ENCODE results near the gene PRPF38B. TPM values are rescaled to one million over a fixed set of nuclear protein-coding genes. Genes with fewer than 3 reads are reported as not detected.

The PRPF38B gene
- total RNA-seq, 6 experiments from 2014 or later = 19.9 to 24.1 (median 23.7) TPM

DNA sequence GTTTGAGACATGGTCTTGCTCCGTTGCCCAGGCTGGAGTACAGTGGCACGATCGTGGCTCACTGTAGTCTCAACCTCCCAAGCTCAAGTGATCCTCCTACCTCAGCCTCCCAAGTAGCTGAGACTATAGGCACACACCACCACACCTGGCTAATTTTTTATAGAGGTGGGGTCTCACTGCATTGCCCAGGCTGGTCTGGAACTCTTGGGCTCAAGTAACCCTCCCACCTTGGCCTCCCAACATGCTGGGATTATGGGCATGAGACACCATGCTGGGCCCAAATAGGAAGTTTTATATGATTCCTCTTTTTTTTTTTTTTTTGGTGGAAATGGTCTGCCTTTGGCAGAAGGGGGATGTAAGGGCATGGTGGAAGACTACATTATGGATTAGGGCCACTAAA is 14.5 kb downstream of the PRPF38B start:
- Mint-ChIP-seq H3K4me3 (no peak overlapping the region), H3K9me3 (no peaks in the 10 kb centered on the region), H3K4me1 (ENCODE audit: low read depth) (peaks cover 41% of the 10 kb centered on the region), H3K27ac (no peak overlapping the region), H3K36me3 (ENCODE audit: low read depth) (peaks cover 8% of the 10 kb centered on the region; the same call in 1 of the 2 replicates), H3K27me3 (ENCODE audit: insufficient read depth) (no peaks in the 10 kb centered on the region; the same call in 1 of the 2 replicates)
- TF ChIP-seq, protein P1, sequence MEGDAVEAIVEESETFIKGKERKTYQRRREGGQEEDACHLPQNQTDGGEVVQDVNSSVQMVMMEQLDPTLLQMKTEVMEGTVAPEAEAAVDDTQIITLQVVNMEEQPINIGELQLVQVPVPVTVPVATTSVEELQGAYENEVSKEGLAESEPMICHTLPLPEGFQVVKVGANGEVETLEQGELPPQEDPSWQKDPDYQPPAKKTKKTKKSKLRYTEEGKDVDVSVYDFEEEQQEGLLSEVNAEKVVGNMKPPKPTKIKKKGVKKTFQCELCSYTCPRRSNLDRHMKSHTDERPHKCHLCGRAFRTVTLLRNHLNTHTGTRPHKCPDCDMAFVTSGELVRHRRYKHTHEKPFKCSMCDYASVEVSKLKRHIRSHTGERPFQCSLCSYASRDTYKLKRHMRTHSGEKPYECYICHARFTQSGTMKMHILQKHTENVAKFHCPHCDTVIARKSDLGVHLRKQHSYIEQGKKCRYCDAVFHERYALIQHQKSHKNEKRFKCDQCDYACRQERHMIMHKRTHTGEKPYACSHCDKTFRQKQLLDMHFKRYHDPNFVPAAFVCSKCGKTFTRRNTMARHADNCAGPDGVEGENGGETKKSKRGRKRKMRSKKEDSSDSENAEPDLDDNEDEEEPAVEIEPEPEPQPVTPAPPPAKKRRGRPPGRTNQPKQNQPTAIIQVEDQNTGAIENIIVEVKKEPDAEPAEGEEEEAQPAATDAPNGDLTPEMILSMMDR (IDR thresholded peaks at IDR 0.05) = no peak
- DNase-seq = no peak

DNA sequence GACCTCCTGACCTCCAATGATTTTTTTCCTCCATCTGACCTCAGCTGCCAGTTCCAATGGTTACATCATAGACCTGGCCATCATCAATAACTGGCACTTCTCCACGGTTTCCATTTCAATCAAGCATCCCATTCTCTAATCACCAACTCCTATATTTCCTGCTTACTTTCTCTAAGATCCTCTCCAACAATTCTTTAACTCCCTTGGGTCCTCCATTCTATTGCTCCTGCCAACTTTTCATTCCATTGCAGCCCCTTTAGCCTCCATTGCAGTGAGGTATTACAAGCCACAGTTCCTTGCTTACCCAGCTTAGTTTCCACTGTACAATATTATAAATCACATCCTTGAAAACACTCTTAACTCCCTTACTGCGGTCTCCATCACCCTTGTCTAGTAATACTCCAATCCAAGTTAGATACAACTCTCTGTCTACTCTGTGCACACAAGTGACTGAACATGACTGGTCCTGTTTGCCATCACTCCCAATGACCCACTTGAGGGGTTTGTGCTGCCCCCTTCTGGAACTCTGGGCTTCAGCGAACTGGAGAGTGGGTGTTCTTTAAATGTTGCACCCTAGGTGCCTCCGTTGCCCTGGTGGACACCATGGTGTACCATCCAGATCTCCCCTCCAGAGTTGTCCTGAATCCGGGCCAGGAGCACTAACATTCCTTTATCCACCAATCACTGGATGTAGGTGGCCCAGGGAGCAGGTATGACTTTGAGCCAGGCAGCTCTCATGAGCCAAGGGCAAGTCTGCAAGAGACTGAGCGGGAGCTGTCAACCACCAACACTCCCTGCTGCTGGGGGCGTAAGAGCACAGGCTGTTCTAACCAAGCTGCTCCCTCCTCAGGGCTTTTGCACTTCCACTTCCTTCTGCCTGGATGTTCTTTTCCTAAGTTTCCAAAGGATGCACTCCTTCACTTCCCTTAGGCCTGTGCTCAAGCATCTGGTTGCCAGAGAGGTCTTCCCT is 16.9 kb downstream of the PRPF38B start:
- no peaks in the 10 kb centered on the region for H3K36me3 Mint-ChIP-seq (ENCODE audit: low read depth)
- no peak overlapping the region for H3K27ac Mint-ChIP-seq
- H3K9me3 Mint-ChIP-seq = no peaks in the 10 kb centered on the region
- H3K4me3 Mint-ChIP-seq = no peak overlapping the region
- TF ChIP-seq, protein P1 (IDR thresholded peaks at IDR 0.05) = peak; percentile 51
- peaks cover 32% of the 10 kb centered on the region for H3K4me1 Mint-ChIP-seq (ENCODE audit: low read depth)
- DNase-seq = no peak
- H3K27me3 Mint-ChIP-seq (ENCODE audit: insufficient read depth) = no peaks in the 10 kb centered on the region; the same call in 1 of the 2 replicates

DNA sequence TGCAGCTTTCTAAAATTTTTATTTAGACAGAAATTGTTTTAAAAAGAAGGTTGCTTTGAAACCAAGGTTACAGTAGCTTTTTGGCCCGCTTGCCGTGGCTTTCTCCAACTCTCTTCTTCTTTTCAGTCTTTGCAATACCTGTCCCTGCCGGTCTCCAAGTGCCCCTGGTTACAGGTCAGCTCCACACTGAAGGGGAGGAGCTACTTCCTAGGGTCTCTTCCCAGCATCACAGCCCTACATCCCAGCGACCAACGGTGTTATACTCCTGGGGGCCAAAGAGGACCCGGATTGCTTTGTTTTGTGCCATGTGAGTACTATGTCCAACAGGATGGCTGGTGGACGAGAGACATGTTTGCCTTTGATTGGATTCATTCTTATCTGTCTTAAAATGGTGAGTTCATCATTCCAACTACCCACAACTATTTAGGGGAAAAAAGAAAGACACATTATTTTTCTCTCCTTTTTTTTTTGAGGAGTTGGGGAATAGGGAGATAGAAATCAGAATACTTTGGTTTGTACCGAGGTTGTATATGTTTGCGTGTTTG is 20.6 kb downstream of the PRPF38B start, which contains the start of gene FNDC7:
Gene FNDC7 (plus strand): TSS at position 303 of the 545 bp plus-strand sequence. CDS start 26 bp downstream, at position 329.
- Mint-ChIP-seq H3K4me3 (no peak within 1 kb of the TSS), H3K27ac (no peak within 1 kb of the TSS), H3K9me3 (no peaks in the 10 kb centered on the region), H3K27me3 (ENCODE audit: insufficient read depth) (no peaks in the 10 kb centered on the region), H3K4me1 (ENCODE audit: low read depth) (peaks cover 23% of the 10 kb centered on the region), H3K36me3 (ENCODE audit: low read depth) (no peaks in the 10 kb centered on the region)
- DNase-seq = no peak
- TF ChIP-seq, protein P1 (IDR thresholded peaks at IDR 0.05) = no peak

DNA sequence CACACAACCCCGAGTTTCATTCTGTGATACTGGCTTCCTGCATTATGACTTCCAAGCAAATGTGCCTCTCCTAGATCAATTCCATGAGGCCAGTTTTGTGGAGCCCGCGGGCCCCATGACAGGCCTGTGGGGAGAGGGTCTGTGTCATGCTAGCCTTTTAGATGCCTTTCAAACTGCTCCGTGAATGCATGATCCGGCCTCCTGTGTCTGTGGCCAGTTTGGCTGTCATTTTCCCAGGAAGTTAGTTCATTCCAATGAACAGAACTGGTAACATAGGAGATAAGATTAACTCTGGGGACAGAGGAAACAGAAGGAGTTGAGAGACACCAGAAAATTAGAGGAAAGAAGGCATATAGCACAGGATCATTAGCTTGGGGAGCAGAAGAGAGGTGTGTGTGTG is 23.8 kb downstream of the PRPF38B start:
- TF ChIP-seq, protein P1 (IDR thresholded peaks at IDR 0.05) = no peak
- Mint-ChIP-seq H3K9me3 (no peaks in the 10 kb centered on the region), H3K4me3 (no peak overlapping the region), H3K4me1 (ENCODE audit: low read depth) (peaks cover 46% of the 10 kb centered on the region), H3K27me3 (ENCODE audit: insufficient read depth) (no peaks in the 10 kb centered on the region; the same call in 1 of the 2 replicates), H3K36me3 (ENCODE audit: low read depth) (no peaks in the 10 kb centered on the region), H3K27ac (no peak overlapping the region; the same call in 1 of the 2 replicates)
- no peak for DNase-seq

DNA sequence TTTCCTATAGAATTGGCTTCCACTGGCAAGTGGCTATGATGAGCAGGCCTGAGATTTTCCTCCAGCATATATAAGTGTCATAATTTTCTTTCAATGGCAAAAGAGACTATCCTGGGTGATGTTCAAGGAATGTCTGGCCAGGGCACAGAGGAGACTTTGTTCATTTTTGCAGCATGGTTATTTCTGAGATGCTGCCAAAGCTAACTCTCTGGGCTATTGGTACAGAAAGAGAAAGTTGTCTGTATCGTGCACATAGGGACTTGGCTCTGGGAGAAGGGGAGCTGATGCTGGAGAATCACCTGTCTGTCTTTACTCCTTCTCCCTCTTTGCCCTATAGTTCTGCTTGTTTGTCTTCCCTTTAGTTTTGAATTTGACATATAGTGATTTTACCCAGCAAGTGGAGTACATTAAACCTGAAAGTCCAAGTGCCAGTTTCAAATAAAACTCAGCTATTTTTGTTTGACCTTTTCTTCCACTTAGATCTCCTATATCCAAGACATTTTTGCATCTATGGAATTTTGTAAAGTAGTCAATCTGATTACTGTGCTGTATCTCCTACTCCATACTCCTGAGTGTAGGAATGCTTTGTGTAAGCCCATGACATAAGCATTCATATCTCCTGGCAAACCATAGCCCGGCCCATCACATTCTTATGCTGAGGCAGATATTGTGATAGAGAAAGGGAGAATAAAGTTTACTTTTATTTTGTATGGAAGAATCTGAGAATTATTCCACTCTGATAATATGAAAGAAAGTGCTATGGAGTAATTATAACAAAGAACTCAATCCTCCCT is 24.5 kb downstream of the PRPF38B start:
- no peaks in the 10 kb centered on the region for H3K9me3 Mint-ChIP-seq
- TF ChIP-seq, protein P1 (IDR thresholded peaks at IDR 0.05) = no peak
- H3K4me3 Mint-ChIP-seq = no peak overlapping the region
- H3K4me1 Mint-ChIP-seq (ENCODE audit: low read depth) = peaks cover 53% of the 10 kb centered on the region
- no peaks in the 10 kb centered on the region for H3K36me3 Mint-ChIP-seq (ENCODE audit: low read depth)
- no peak overlapping the region for H3K27ac Mint-ChIP-seq
- no peaks in the 10 kb centered on the region; the same call in 1 of the 2 replicates for H3K27me3 Mint-ChIP-seq (ENCODE audit: insufficient read depth)
- DNase-seq = no peak

Data from HFFc6 (cell line).